Ovary (tissue), 9 donors: ENCODE results near the gene FBN1. TPM values are rescaled to one million over a fixed set of nuclear protein-coding genes. Genes with fewer than 3 reads are reported as not detected.

Experiments
- DNase-seq, 5 donors: peaks; one replicate each; pipeline ENCODE4 v3.0.0-alpha.2; 2019 to 2020
- H3K27ac ChIP-seq, 2 donors: fragments of 200-600 bp; one replicate each; pipeline versions ENCODE4 v1.5.1 to v1.8.0; 2019 to 2022
- H3K27me3 ChIP-seq: fragments of 200-600 bp; one replicate; pipeline ENCODE4 v1.8.0; 2022
- H3K36me3 ChIP-seq: fragments of 200-600 bp; sonication (generic); one replicate; pipeline ENCODE4 v1.5.1; 2019
- H3K4me1 ChIP-seq: one replicate; pipeline ENCODE4 v1.8.1; 2013; ENCODE audit warnings: mild to moderate bottlenecking, moderate library complexity; ENCODE audit not compliant: insufficient read depth
- H3K4me3 ChIP-seq: fragments of 200-600 bp; sonication (generic); one replicate; pipeline ENCODE4 v1.5.1; 2017
- H3K9me3 ChIP-seq, 2 donors: fragments of 200-600 bp in 1 of 2; sonication (generic) in 1 of 2; one replicate each; pipeline versions ENCODE4 v1.5.1 to v1.8.1; 2013 to 2019; ENCODE audit warnings: mild to moderate bottlenecking in 1 of 2, moderate library complexity in 1 of 2
- EP300 ChIP-seq: sonication (generic); formaldehyde crosslinking; IDR thresholded peaks from one replicate; pipeline ENCODE4 v1.6.1; 2017; ENCODE audit warnings: antibody characterized with exemption
- POLR2A ChIP-seq: fragments of 450-650 bp; IDR thresholded peaks from one replicate; pipeline ENCODE4 v1.6.1; 2017; ENCODE audit warnings: antibody characterized with exemption, mild to moderate bottlenecking, moderate library complexity
- whole genome bisulfite sequencing, 3 donors: extraction: QIAGEN DNeasy Blood & Tissue Kit in 1 of 3; methylation state at CpG; one replicate each; pipeline versions ENCODE4 v1.1.5 to v1.1.7; 2013 to 2017; 5-methylcytosine and 5-hydroxymethylcytosine counted together
- intact Hi-C, 4 donors: fragments of 100-400 bp; cut with DNase I; formaldehyde crosslinking; loops; one replicate each; pipeline versions ENCODE4 v1.11.0 to v1.15.1; 2022 to 2023
- polyA plus RNA-seq, 2 donors: library from polyadenylated mRNA; stranded (reverse); fragments of 200-250 nt in 1 of 2; fragments of 350-450 nt in 1 of 2; fragmentation: Illumina TruSeq in 1 of 2; extraction: RNeasy Lipid Tissue Mini Kit (QIAGEN cat#74804) in 1 of 2; gene quantifications; one replicate each; pipeline ENCODE4 v1.2.3, GENCODE V29; 2013 to 2014
- total RNA-seq, 7 donors: library from RNA; depleted of rRNA in 2 of 7; stranded (reverse); fragments of >200 nt in 2 of 7; fragmentation: NEBNext Ultra II Directional in 3 of 7; extraction: Animal tissue kit (Norgen Biotek cat#: 25700) in 3 of 7; gene quantifications; one replicate each; pipeline versions ENCODE4 v1.1.0 to v1.2.4, GENCODE V29; 2016 to 2023
- TF ChIP-seq, protein P1 (sequence below), 3 donors: fragments of 450-650 bp in 2 of 3; fragments of 200-600 bp in 1 of 3; IDR thresholded peaks; one replicate each; pipeline versions ENCODE4 v1.5.1 to v1.8.0; 2016 to 2022; ENCODE audit warnings: antibody characterized with exemption in 3 of 3, mild to moderate bottlenecking in 1 of 3
- donor health status: DM: no; HTN: no; CAD: no; lungs with moderate emphysema.
- donor health status: DM: no; HTN: no; CAD: no.
- donor health status: Bipolar disorder and iron deficiency.
- donor health status: DM: yes; HTN: yes; CAD: no.
- donor health status: DM: no; HTN: no; CAD: no.
- donor health status: DM: yes; HTN: yes; CAD: no.

The FBN1 gene
- total and polyA plus RNA-seq, 9 donors = 62.5 to 159 (median 97.4) TPM

DNA sequence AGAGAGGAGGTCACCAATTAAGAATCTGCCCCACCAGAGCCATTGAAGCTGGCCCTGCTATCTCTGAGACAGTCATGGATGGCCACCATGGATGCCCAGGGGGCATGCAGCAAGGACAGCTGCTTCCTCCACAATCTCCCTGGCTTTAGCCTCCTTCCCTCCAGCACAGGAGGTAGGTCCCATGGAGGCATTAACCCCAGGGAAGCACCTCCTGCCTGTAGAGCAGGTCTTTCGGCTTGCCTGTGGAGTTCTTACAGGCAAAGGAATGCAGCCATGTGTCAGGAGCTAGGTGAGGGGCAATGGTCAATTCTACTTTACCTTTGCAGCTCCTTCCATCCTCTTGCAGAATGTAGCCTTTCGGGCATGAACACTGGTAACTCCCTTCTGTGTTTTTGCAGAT lies 220.5 kb downstream of the FBN1 start:
- Histone ChIP-seq H3K27ac (no peak overlapping the region), H3K4me1 (peaks cover 1% of the 10 kb centered on the region), H3K9me3 (no peaks in the 10 kb centered on the region), H3K4me3 (no peak overlapping the region), H3K36me3 (peaks cover 2% of the 10 kb centered on the region), H3K27me3 (no peaks in the 10 kb centered on the region)
- 90 to 98% (median 95%) methylated on average over 2 of the region's 2 CpGs for WGBS, 3 donors
- intact Hi-C loops = no loop called here
- no peak for DNase-seq
- TF ChIP-seq, protein P1, sequence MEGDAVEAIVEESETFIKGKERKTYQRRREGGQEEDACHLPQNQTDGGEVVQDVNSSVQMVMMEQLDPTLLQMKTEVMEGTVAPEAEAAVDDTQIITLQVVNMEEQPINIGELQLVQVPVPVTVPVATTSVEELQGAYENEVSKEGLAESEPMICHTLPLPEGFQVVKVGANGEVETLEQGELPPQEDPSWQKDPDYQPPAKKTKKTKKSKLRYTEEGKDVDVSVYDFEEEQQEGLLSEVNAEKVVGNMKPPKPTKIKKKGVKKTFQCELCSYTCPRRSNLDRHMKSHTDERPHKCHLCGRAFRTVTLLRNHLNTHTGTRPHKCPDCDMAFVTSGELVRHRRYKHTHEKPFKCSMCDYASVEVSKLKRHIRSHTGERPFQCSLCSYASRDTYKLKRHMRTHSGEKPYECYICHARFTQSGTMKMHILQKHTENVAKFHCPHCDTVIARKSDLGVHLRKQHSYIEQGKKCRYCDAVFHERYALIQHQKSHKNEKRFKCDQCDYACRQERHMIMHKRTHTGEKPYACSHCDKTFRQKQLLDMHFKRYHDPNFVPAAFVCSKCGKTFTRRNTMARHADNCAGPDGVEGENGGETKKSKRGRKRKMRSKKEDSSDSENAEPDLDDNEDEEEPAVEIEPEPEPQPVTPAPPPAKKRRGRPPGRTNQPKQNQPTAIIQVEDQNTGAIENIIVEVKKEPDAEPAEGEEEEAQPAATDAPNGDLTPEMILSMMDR (IDR thresholded peaks at IDR 0.05) = no peak
- TF ChIP-seq POLR2A (no peak), EP300 (no peak)

DNA sequence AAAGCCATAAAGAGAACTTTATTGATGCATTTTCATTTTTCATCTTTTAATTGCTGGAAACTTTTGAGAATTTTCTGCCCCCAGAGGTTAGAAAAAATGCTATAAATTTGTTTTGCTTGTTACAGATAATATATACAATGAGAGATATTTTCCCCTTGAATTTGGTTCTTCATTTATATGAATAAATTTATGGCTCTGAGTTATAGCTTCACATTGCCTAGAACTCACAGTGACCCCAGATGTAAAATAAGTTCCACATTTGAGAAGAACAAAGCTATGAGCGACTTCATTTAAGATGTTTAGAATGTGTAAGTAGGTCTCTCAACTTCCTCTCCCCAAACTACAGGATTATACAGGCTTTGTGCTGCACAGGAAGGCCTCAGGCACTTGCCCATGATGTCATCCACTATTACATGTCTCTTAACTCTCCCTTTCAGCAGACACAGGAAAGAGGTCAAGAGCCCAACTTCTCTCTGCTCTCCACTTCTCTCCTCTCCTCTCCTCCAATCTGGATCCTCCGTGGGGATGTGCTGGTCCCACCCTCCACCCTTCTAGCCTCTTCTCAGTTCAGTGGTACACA lies 221.5 kb downstream of the FBN1 start:
- no peak for DNase-seq
- TF ChIP-seq POLR2A = no peak
- TF ChIP-seq, protein P1 (IDR thresholded peaks at IDR 0.05) = no peak
- no peak for TF ChIP-seq EP300
- H3K27me3 ChIP-seq = no peaks in the 10 kb centered on the region
- WGBS, 3 donors = 89 to 92% (median 92%) methylated on average over 2 of the region's 2 CpGs
- peaks cover 2% of the 10 kb centered on the region for H3K36me3 ChIP-seq
- intact Hi-C loops = no loop called here
- H3K4me3 ChIP-seq = no peak overlapping the region
- no peaks in the 10 kb centered on the region for H3K9me3 ChIP-seq
- H3K27ac ChIP-seq = no peak overlapping the region
- H3K4me1 ChIP-seq = peaks cover 5% of the 10 kb centered on the region

DNA sequence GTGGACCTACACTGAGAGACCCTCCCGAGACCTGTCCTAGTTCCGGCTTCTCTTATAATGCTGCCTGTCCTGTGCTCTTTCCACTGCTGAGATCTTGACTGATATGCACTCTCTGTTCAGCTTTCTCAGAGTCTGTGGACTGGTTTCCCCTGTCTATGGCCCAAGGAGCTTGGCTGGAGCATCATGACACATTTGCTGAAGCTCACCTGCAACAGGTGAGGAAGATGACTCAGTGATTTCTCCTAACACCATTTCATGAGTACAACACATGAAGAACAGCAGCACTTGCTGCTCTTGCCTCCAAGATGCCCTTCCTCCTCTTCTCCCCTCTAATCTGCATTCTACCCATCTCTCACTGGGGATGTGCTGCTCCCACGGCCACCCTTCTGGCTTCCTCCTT lies 222.2 kb downstream of the FBN1 start:
- H3K36me3 ChIP-seq = peaks cover 2% of the 10 kb centered on the region
- H3K27ac ChIP-seq = no peak overlapping the region
- TF ChIP-seq EP300 = no peak
- TF ChIP-seq, protein P1 (IDR thresholded peaks at IDR 0.05) = no peak
- TF ChIP-seq POLR2A = no peak
- no peak for DNase-seq
- H3K4me3 ChIP-seq = no peak overlapping the region
- no peaks in the 10 kb centered on the region for H3K27me3 ChIP-seq
- 95 to 99% (median 96%) methylated on average over 3 of the region's 3 CpGs for WGBS, 3 donors
- peaks cover 8% of the 10 kb centered on the region for H3K4me1 ChIP-seq
- intact Hi-C loops = no loop called here
- H3K9me3 ChIP-seq = no peaks in the 10 kb centered on the region

DNA sequence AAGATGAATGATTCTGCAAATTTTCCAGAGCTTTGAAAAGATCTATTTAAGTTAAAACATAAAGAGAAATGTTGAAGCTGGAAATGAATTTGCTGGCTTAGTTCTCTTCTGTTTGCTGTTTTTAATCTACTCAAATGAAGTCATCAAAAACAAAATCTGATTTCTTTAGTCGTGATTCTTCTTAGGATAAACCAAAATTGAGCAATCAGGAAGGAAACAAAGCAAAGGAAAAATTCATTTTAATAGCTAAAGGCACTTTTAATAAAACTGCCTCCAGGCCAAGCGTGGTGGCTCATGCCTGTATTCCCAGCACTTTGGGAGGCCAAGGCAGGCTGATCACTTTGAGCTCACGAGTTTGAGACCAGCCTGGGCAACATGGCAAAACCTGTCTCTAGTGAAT lies 223.1 kb downstream of the FBN1 start:
- 46 to 71% (median 49%) methylated on average over 3 of the region's 3 CpGs for WGBS, 3 donors
- Histone ChIP-seq H3K4me3 (no peak overlapping the region), H3K36me3 (peaks cover 2% of the 10 kb centered on the region), H3K9me3 (no peaks in the 10 kb centered on the region), H3K4me1 (peaks cover 10% of the 10 kb centered on the region), H3K27ac (no peak overlapping the region), H3K27me3 (no peaks in the 10 kb centered on the region)
- no peak for DNase-seq
- intact Hi-C loops = no loop called here
- no peak for TF ChIP-seq POLR2A
- TF ChIP-seq, protein P1 (IDR thresholded peaks at IDR 0.05) = no peak
- no peak for TF ChIP-seq EP300
